Smooth muscle cell of the brain vasculature (primary cell): ENCODE measurements around the gene SYCP2L.

ENCODE experiments used
- DNase-seq: peaks from one replicate; pipeline ENCODE4 v3.0.0-alpha.2; 2012; ENCODE audit warnings: low read depth, low spot score

The SYCP2L gene

GRCh38 chr6:11008821-11009220, 122.0 kb downstream of the SYCP2L start:
- no peak for DNase-seq

DNA sequence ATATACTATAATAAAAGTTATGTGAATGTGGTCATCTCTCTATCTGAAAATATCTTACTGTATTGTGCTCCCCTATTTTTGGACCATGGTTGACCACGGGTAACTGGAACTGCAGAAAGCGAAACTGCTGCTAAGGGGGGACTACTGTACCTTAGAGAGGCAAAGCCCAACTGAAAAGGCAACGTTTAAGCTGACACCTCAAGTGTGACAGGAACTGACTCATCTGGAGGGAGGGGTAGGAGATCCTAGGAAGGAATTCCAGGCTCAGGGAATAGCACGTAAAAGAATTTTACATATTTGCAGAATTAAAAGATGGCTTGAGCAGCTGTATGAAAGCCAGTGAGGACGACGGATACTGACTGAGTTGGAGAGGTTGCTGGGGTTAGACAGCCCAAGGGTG, 122.5 kb downstream of the SYCP2L start:
- no peak for DNase-seq

DNA sequence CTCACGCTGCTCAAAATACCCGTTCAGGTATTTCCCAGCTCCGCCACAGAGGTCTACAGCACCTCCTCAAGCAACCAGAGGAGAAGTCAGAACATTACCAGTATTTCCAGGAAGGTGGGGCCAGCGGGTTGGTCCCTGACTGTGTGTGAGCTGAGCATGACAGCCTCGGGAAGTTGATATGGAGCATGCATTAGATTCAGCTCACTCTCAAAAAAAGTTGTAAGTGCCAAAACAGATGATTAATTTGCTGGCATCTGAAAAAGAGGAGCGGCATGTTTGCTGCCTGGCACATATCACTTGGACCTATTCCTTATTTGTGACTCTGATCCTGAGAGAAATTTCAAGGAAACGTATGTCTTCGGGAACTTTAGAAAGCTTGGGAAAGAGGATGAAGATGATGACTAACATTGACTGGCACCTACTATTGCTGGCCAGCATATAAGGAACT, 125.0 kb downstream of the SYCP2L start:
- DNase-seq: no peak

GRCh38 chr6:11012295-11012754, 125.5 kb downstream of the SYCP2L start:
- no peak for DNase-seq

- DNase-seq: no peak
Measured at GRCh38 chr6:11012976-11013720, 126.3 kb downstream of the SYCP2L start.

GRCh38 chr6:11013721-11014070, 126.8 kb downstream of the SYCP2L start:
- DNase-seq: no peak

DNA sequence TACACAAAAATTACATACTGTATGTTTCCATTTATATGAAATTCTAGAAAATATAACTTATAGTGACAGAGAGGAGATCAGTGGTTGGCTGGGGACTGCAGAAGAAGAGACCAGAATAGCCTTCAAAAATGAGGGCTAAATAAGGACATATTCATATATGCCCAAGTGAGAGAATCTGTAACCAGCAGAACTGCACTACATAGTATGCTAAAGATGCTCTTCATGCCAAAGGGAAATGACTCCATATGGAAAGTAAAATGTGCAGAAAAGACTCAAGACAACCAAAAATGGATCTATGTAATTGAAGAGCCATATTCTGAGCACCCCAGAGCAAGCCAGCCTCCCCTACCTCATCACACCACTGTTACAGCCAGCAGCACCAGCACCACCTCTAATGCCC, 128.2 kb downstream of the SYCP2L start:
- DNase-seq: no peak

GRCh38 chr6:11016452-11016851, 129.6 kb downstream of the SYCP2L start:
- no peak for DNase-seq

DNA sequence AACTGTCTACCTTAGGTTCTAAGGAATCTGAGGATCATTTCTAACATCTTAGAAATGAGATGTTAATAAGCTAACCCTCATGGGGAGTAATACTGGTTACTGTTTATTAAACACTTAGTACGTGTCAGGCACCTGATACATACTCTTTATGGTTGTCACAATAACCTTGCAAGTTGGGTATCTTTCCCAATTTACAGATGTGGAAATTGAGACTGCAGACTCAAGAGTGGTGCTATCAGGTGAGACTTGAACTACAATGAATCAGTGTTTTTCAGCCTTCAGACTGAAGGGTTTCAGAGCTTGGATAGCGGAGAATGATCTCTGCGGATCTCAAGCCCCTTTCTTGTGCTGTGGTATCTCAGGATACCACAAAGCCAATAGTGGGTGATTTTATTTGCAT, 130.2 kb downstream of the SYCP2L start:
- no peak for DNase-seq

- DNase-seq: no peak
Measured at GRCh38 chr6:11018225-11018624, 131.4 kb downstream of the SYCP2L start.

DNA sequence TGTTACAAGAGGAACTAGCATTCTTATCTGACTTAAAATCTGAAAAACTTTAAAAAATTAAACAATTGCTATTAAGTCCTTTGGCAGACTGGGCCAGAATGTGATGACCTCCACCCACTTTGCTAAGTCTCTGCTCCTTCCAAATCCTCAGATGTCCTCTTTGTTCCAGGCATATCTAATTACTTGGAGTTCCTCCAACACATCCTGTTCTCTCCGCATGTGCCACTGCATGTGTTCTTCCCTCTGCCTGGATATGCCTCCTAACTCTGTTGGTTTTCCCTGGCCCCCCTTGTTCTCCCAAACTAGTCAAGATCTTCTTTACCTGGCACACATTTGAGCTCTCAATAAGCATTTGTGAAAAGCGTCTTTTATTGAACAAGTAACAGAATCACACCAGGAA, 134.2 kb downstream of the SYCP2L start:
- no peak for DNase-seq

DNA sequence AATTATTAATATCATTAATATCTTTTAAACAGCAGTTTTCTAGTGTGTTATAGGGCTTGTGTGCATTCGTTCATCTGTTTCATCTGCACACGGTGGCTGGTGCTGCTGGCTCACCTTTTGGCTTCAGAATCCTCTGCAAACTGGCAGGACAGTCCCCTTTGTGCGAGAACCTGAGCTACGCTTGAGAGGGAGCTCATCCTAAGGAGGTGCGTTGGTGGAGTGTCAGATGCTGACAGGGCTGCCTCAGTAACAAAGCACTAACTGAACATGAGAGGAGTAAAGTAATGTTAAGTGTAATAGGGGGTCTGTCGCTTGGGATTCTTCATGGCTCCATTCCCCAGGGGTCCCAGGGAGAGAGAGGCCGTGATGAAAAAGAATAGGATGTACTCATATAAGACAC, 134.9 kb downstream of the SYCP2L start:
- DNase-seq: no peak

DNA sequence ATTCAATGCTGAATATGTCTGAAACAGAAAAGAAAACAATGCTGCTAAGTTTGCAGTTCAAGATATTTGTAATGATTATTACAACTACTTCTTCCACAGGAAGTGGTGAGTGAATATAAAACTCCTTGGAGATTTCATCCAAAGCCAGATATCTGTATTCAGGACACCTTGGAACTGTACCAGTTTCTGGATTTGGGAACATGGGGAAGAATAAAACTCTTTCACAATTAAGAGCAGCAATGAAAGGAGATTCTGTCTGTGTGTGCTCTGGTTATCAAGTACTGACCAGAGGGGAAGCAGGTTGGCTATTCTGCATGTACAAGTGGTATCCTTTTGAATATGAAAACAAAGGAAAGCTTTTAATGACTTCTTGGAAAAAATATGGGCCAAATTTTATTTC, 136.2 kb downstream of the SYCP2L start:
- DNase-seq: no peak
